Neuronal stem cell (in vitro differentiated cells): Measurements from ENCODE around the gene MICAL3.

ENCODE experiments used
- DNase-seq: peaks from one replicate; pipeline ENCODE4 v3.0.0-alpha.2; 2013; ENCODE audit warnings: low spot score
- H2AFZ ChIP-seq: one replicate; pipeline ENCODE4 v1.6.1; 2013; ENCODE audit warnings: mild to moderate bottlenecking, low read length, inconsistent platforms
- H2AK5ac ChIP-seq: 2 replicates; pipeline ENCODE4 v1.6.1; 2013; ENCODE audit warnings: low read depth, mild to moderate bottlenecking, inconsistent platforms, low read length, moderate library complexity, mixed read lengths
- H2BK120ac ChIP-seq: 2 replicates; pipeline ENCODE4 v1.6.1; 2013; ENCODE audit warnings: low read depth, mild to moderate bottlenecking, inconsistent platforms, low read length, moderate library complexity, mixed read lengths
- H2BK12ac ChIP-seq: one replicate; pipeline ENCODE4 v1.6.1; 2013; ENCODE audit warnings: low read length, inconsistent platforms
- H2BK15ac ChIP-seq: 2 replicates; pipeline ENCODE4 v1.6.1; 2013; ENCODE audit warnings: mild to moderate bottlenecking, low read length, inconsistent platforms, mixed read lengths
- H2BK5ac ChIP-seq: one replicate; pipeline ENCODE4 v1.6.1; 2013; ENCODE audit warnings: inconsistent platforms, mild to moderate bottlenecking, low read length, moderate library complexity
- H3K14ac ChIP-seq: one replicate; pipeline ENCODE4 v1.6.1; 2013; ENCODE audit warnings: low read length, inconsistent platforms
- H3K18ac ChIP-seq: 2 replicates; pipeline ENCODE4 v1.6.1; 2013; ENCODE audit warnings: low read length, inconsistent platforms
- H3K23ac ChIP-seq: 2 replicates; pipeline ENCODE4 v1.6.1; 2013; ENCODE audit warnings: low read depth, mild to moderate bottlenecking, mixed read lengths, low read length, inconsistent platforms; ENCODE audit not compliant: poor library complexity
- H3K27ac ChIP-seq: replicated peaks from 3 replicates; pipeline ENCODE4 v1.5.1; 2013; ENCODE audit warnings: low read length, inconsistent platforms
- H3K27me3 ChIP-seq, 3 experiments: 2 replicates each; pipeline ENCODE4 v1.6.1; 2013; ENCODE audit warnings: low read length in 3 of 3, mild to moderate bottlenecking in 2 of 3, inconsistent platforms in 1 of 3, low read depth in 1 of 3, mixed read lengths in 1 of 3, moderate library complexity in 1 of 3; ENCODE audit not compliant: control insufficient read depth in 3 of 3, insufficient read depth in 3 of 3
- H3K36me3 ChIP-seq, 2 donors: replicated peaks in 1 of 2; 2 replicates each; pipeline ENCODE4 v1.6.1; 2013; ENCODE audit warnings: low read length in 2 of 2; ENCODE audit not compliant: control insufficient read depth in 2 of 2, insufficient read depth in 2 of 2
- H3K4ac ChIP-seq: 2 replicates; pipeline ENCODE4 v1.6.1; 2013; ENCODE audit warnings: inconsistent platforms, mild to moderate bottlenecking, low read length, moderate library complexity
- H3K4me1 ChIP-seq, 2 donors: 1 replicate in 1 of 2; 2 replicates in 1 of 2; pipeline ENCODE4 v1.6.1; 2013; ENCODE audit warnings: low read length in 2 of 2, low read depth in 1 of 2; ENCODE audit not compliant: control insufficient read depth in 2 of 2, insufficient read depth in 1 of 2
- H3K4me2 ChIP-seq: one replicate; pipeline ENCODE4 v1.6.1; 2013; ENCODE audit warnings: mild to moderate bottlenecking, low read length, inconsistent platforms; ENCODE audit not compliant: insufficient read depth, poor library complexity, severe bottlenecking
- H3K4me3 ChIP-seq, 2 donors: 2 replicates each; pipeline ENCODE4 v1.5.1; 2013; ENCODE audit warnings: low read length in 2 of 2, mild to moderate bottlenecking in 2 of 2, inconsistent platforms in 1 of 2, moderate library complexity in 1 of 2
- H3K79me1 ChIP-seq: one replicate; pipeline ENCODE4 v1.6.1; 2013; ENCODE audit warnings: low read depth, mild to moderate bottlenecking, inconsistent platforms, low read length, moderate library complexity
- H3K9ac ChIP-seq: one replicate; pipeline ENCODE4 v1.6.1; 2013; ENCODE audit warnings: mild to moderate bottlenecking, low read depth, low read length, inconsistent platforms; ENCODE audit not compliant: poor library complexity
- H3K9me3 ChIP-seq, 2 donors: replicated peaks in 1 of 2; 2 replicates each; pipeline versions ENCODE3 to v1.6.1; 2013; ENCODE audit warnings: low read length in 2 of 2, mild to moderate bottlenecking in 2 of 2, inconsistent platforms in 1 of 2, low read depth in 1 of 2, mixed read lengths in 1 of 2, moderate library complexity in 1 of 2; ENCODE audit not compliant: control insufficient read depth in 2 of 2, insufficient read depth in 1 of 2
- H4K8ac ChIP-seq: one replicate; pipeline ENCODE4 v1.6.1; 2013; ENCODE audit warnings: low read depth, mild to moderate bottlenecking, inconsistent platforms, low read length, moderate library complexity
- H4K91ac ChIP-seq: one replicate; pipeline ENCODE4 v1.6.1; 2013; ENCODE audit warnings: low read length, low read depth, mild to moderate bottlenecking, inconsistent platforms; ENCODE audit not compliant: poor library complexity
- WGBS, 2 donors: extraction: QIAGEN DNeasy Blood & Tissue Kit; methylation state at CpG; one replicate each; pipeline ENCODE4 v1.1.7; 2013; ENCODE audit warnings: missing lambda C conversion rate in 2 of 2, mixed read lengths in 1 of 2; ENCODE audit not compliant: insufficient read length in 2 of 2, insufficient replicate concordance in 1 of 2; ENCODE audit errors: extremely low coverage in 2 of 2; 5-methylcytosine and 5-hydroxymethylcytosine counted together

The MICAL3 gene

GRCh38 chr22:18059473-18059872, 35.1 kb upstream of the MICAL3 start:
- H3K4ac ChIP-seq, result no peak overlapping the region
- H3K9me3 ChIP-seq, result peaks cover 0 to 2% of the 10 kb centered on the region in 2 donors
- H2AK5ac ChIP-seq, result no peak overlapping the region
- H3K9ac ChIP-seq, result no peak overlapping the region
- no peak overlapping the region for H2BK15ac ChIP-seq
- H3K18ac ChIP-seq, result no peak overlapping the region
- no peak overlapping the region for H2AFZ ChIP-seq
- H3K4me3 ChIP-seq, result no peak overlapping the region
- no CpG with 5 or more reads among the region's 3 CpGs for WGBS, 2 donors
- no peak overlapping the region for H3K4me2 ChIP-seq
- H2BK5ac ChIP-seq, result no peak overlapping the region
- H3K14ac ChIP-seq, result no peak overlapping the region
- no peak overlapping the region for H3K23ac ChIP-seq
- H2BK12ac ChIP-seq, result no peak overlapping the region
- H4K8ac ChIP-seq, result no peak overlapping the region
- H3K36me3 ChIP-seq, result no peaks in the 10 kb centered on the region
- no peak overlapping the region for H2BK120ac ChIP-seq
- no peak overlapping the region for H4K91ac ChIP-seq
- peaks cover 5 to 9% of the 10 kb centered on the region in 2 donors for H3K4me1 ChIP-seq
- DNase-seq, result no peak
- no peak overlapping the region for H3K27ac ChIP-seq
- H3K27me3 ChIP-seq, result peaks cover 0 to 15% (median 0%) of the 10 kb centered on the region in 3 experiments
- H3K79me1 ChIP-seq, result no peaks in the 10 kb centered on the region

DNA sequence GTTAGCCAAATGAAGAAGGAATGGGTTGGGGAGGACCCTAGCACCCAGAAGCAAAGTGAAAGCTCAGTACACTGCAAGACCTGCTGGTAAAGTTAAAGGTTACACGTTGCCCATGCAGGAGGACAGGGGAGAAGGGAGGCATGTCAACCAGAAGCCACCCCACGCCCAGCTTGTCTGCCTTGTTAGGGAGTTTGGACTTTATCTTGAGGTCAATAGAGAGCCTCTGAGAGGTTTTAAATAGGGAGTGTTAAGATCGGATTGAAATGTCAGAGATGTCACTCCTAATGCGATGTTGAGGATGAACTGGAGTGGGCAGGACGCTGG, 34.7 kb upstream of the MICAL3 start:
- H3K18ac ChIP-seq, result no peak overlapping the region
- H3K23ac ChIP-seq, result no peak overlapping the region
- H3K4me1 ChIP-seq, result peaks cover 8 to 9% of the 10 kb centered on the region in 2 donors
- H3K27me3 ChIP-seq, result peaks cover 0 to 15% (median 0%) of the 10 kb centered on the region in 3 experiments
- no peak overlapping the region for H2AK5ac ChIP-seq
- no peak overlapping the region for H2BK120ac ChIP-seq
- no peaks in the 10 kb centered on the region for H3K79me1 ChIP-seq
- no CpG with 5 or more reads among the region's 5 CpGs for WGBS, 2 donors
- H2BK5ac ChIP-seq, result no peak overlapping the region
- no peak overlapping the region for H3K27ac ChIP-seq
- peaks cover under 1 to 3% of the 10 kb centered on the region in 2 donors for H3K9me3 ChIP-seq
- H2BK12ac ChIP-seq, result no peak overlapping the region
- H3K4ac ChIP-seq, result no peak overlapping the region
- H3K14ac ChIP-seq, result no peak overlapping the region
- no peak overlapping the region for H2BK15ac ChIP-seq
- DNase-seq, result no peak
- no peak overlapping the region for H4K91ac ChIP-seq
- no peak overlapping the region for H3K4me3 ChIP-seq
- H2AFZ ChIP-seq, result no peak overlapping the region
- no peak overlapping the region for H4K8ac ChIP-seq
- no peaks in the 10 kb centered on the region for H3K36me3 ChIP-seq
- H3K9ac ChIP-seq, result no peak overlapping the region
- no peak overlapping the region for H3K4me2 ChIP-seq

DNA sequence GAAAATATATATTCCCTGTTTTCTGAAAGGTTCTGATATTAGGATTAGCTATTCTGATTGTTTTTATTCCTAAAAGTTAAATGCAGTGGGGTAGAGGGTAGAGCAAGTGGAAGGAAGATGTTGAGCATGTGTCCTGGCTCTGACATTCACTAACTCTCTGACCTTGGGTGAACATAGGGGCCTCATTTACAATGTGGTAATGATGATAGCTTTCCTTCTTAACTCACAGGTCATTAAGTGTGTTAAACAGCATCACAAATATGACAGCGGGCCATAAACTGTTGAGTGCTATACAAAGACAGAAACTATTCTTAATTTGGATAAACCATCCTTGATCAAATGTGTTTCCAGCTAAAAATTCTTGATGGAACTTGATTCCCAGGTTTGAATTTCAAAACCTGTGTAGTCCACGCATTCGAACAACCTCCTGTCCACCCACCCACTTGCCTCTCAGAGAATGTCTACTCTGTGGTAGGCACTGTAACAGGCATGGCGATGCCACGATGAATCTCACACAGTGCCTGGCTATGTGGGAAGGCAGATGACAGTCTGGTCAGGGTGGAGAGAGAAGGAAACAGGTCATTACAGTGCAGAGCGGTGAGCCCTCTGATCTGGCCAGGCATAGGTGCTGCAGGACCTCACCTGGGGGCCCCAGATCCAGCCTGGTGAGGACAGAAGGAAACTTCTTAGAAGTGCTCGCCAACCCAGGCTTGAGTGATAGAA, 34.2 kb upstream of the MICAL3 start:
- H3K27ac ChIP-seq, result no peak overlapping the region
- H2BK5ac ChIP-seq, result no peak overlapping the region
- peaks cover 0 to 15% (median 0%) of the 10 kb centered on the region in 3 experiments for H3K27me3 ChIP-seq
- H2AK5ac ChIP-seq, result no peak overlapping the region
- H3K9ac ChIP-seq, result no peak overlapping the region
- no peak overlapping the region for H2AFZ ChIP-seq
- H3K4me2 ChIP-seq, result no peak overlapping the region
- no peak overlapping the region for H3K23ac ChIP-seq
- H2BK12ac ChIP-seq, result no peak overlapping the region
- no peak overlapping the region for H2BK120ac ChIP-seq
- no peak overlapping the region for H3K18ac ChIP-seq
- DNase-seq, result no peak
- no peak overlapping the region for H4K8ac ChIP-seq
- H3K9me3 ChIP-seq, result peaks cover 3 to 5% of the 10 kb centered on the region in 2 donors
- H3K79me1 ChIP-seq, result no peaks in the 10 kb centered on the region
- no peak overlapping the region for H2BK15ac ChIP-seq
- no CpG with 5 or more reads among the region's 7 CpGs for WGBS, 2 donors
- H3K14ac ChIP-seq, result no peak overlapping the region
- no peaks in the 10 kb centered on the region for H3K36me3 ChIP-seq
- H3K4me1 ChIP-seq, result peaks cover 9 to 11% of the 10 kb centered on the region in 2 donors
- H4K91ac ChIP-seq, result no peak overlapping the region
- H3K4me3 ChIP-seq, result no peak overlapping the region
- no peak overlapping the region for H3K4ac ChIP-seq

GRCh38 chr22:18057568-18058209, 33.3 kb upstream of the MICAL3 start:
- H2BK12ac ChIP-seq, result no peak overlapping the region
- no CpG with 5 or more reads among the region's 4 CpGs for WGBS, 2 donors
- no peak overlapping the region for H4K8ac ChIP-seq
- no peak overlapping the region for H3K4me2 ChIP-seq
- no peak overlapping the region for H3K9ac ChIP-seq
- H2AFZ ChIP-seq, result no peak overlapping the region
- no peak overlapping the region for H2AK5ac ChIP-seq
- no peak overlapping the region for H3K4me3 ChIP-seq
- H3K14ac ChIP-seq, result no peak overlapping the region
- H3K36me3 ChIP-seq, result no peaks in the 10 kb centered on the region
- no peaks in the 10 kb centered on the region for H3K79me1 ChIP-seq
- H3K27ac ChIP-seq, result no peak overlapping the region
- no peak overlapping the region for H2BK15ac ChIP-seq
- H3K23ac ChIP-seq, result no peak overlapping the region
- H2BK120ac ChIP-seq, result no peak overlapping the region
- H4K91ac ChIP-seq, result no peak overlapping the region
- peaks cover 0 to 15% (median 0%) of the 10 kb centered on the region in 3 experiments for H3K27me3 ChIP-seq
- H3K18ac ChIP-seq, result no peak overlapping the region
- peaks cover 9 to 11% of the 10 kb centered on the region in 2 donors for H3K4me1 ChIP-seq
- no peak overlapping the region for H3K4ac ChIP-seq
- peaks cover 3 to 5% of the 10 kb centered on the region in 2 donors for H3K9me3 ChIP-seq
- H2BK5ac ChIP-seq, result no peak overlapping the region
- no peak for DNase-seq
